Stimulated activated CD8-positive, alpha-beta memory T cell treated with anti-CD3 and anti-CD28 coated beads, Interleukin-12 subunit alpha, Interleukin-12 subunit beta, amount 100 ng/mL, for 4 hours (primary cell): ENCODE data around the gene TMEM126B.
"Not testable (repeated sequence)": the region's sequence is repeated elsewhere in the genome, so short reads cannot be mapped to it uniquely, and the experiment has no call there.

Experiments used
- DNase-seq: peaks from one replicate; pipeline ENCODE4 v3.0.0-alpha.2; 2020; ENCODE audit warnings: low read depth

TMEM126B gene

GRCh38 chr11:85627998-85628770 lies at the start of gene TMEM126B:
TSS of gene TMEM126B (plus strand) at chr11:85628593. CDS start at chr11:85628608, 15 bp downstream.
- peak; percentile 94 for DNase-seq

- DNase-seq: no peak
Observed at GRCh38 chr11:85582111-85582510, 46.3 kb upstream of the TMEM126B start.

DNA sequence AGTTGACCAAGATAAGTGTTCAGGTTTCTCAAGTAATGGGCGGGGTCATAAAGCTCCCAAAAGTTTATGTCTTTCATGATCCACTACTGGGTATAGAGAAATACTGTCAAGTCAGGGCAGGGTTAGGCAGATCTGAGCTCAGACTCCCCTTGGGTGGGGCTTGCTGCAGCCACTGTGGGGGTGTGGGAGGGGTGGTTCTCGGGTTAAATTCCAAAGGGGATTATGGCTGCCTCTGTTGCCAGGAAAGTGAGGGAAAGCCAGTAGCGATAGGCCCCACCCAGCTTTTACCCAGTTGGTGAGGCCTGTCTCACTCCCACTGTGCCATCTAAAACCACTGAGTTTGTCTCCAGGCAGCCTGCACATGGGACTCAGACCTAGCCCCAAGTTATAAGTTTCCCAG lies 39.0 kb upstream of the TMEM126B start:
- DNase-seq: no peak

- no peak for DNase-seq
Observed at GRCh38 chr11:85590848-85591483, 37.4 kb upstream of the TMEM126B start.

GRCh38 chr11:85595285-85595884 lies 33.0 kb upstream of the TMEM126B start:
- no peak for DNase-seq

DNA sequence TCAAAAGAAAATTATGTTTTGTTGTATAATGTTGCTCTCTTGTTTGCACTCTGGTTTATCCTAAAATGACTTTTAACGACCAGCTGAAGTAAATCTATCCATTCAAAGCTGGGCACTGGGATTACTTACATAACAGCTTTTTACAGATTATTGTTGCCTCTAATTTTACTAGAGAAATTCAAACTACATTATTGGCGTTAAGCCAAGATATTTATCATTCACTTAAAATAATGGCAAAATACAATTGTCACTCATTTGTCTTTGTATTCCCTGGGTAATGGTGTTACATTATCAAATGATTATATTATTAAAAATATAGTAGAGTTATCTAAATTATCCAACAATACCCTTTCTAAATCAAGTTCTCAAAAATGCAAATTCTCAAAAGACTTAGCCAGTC lies 31.5 kb upstream of the TMEM126B start:
- DNase-seq: no peak

DNA sequence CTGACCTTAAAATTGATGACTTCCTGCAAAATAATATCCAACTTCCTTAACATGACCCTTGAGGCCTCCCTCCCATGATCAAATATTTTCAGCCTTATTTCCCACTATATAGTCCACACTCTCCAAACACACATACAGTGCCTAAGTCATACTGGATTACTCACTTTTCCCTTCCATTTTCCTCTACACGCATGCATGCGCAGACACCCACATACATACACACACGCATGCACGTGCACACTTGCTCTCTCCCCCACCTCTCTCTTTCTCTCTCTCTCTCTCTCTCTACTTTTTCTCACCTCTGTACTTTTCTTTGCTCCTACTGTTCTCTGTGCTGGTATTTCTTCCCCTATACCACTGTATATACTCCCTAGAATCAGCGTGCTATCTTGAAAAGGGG lies 29.3 kb upstream of the TMEM126B start:
- DNase-seq: no peak

DNA sequence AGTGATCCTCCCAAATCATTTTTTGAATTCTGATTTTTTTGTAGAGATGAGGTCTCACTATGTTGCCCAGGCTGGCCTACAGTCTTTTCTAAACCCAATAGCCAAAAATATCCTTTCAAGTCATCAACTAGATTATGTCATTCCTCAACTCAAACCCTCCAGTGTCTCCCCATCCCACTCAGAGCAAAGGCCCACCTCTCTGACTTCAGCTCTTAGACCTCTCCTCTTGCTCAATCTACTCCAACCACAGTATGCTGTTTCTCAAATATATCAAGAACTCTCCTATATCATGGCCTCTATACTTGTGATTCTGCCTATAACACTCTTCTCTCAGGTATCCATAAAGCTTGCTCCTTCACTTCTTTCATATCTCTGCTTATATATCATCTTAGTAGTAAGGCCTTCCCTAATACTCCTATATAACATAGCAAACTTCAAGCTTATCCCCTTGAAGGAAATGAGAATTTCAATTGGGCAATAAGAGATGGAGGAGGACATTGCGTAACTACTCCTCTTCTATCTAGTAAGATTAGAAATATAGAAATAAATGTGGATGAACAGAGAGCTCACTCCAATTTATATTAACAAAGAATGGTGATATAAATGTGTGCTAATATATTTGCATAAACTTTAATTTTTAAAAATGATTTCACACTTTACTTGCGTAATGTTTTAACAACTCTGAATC lies 25.7 kb upstream of the TMEM126B start:
- no peak for DNase-seq

DNA sequence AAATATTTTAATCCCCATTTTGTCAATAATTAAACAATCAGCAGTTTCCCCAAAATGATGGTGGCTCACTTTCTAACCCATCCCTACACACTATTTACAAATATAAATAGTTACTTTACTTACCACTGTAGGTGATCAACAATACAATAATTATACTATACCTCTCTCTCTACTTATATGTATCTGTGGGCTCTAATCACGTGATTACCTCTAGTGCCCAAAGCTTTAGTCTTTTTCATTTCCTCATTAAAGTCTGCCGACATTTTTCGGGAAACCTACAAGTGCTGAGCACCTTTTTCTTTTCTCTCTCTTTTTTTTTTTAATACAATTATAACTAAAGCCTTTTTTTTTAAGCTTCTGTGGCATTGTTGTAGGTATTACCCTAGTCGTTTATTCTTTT lies 25.2 kb upstream of the TMEM126B start:
- DNase-seq: no peak

DNA sequence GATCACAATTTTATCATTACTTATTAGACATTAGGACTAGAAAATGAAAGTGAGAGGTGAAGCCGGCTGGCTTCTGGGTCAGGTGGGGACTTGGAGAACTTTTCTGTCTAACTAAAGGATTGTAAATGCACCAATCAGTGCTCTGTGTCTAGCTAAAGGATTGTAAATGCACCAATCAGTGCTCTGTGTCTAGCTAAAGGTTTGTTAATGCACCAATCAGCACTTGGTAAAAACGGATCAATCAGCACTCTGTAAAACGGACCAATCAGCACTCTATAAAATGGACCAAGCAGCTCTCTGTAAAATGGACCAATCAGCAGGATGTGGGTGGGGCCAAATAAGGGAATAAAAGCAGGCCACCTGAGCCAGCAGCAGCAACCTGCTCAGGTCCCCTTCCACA lies 22.2 kb upstream of the TMEM126B start:
- not testable (repeated sequence) for DNase-seq

DNA sequence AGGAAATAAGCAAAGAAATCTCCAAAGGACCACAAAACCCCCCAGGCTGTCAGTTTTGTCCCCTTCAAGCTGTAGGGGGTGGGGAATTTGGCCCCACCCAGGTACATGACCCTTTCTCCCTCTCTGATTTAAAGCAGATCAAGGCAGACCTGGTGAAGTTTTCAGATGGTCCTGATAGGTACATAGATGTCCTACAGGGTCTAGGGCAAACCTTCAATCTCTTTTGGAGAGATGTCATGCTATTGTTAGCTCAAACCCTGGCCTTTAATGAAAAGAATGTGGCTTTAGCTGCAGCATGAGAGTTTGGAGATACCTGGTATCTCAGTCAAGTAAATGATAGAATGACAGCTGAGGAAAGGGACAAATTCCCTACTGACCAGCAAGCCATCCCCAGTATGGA lies 19.8 kb upstream of the TMEM126B start:
- not testable (repeated sequence) for DNase-seq

DNA sequence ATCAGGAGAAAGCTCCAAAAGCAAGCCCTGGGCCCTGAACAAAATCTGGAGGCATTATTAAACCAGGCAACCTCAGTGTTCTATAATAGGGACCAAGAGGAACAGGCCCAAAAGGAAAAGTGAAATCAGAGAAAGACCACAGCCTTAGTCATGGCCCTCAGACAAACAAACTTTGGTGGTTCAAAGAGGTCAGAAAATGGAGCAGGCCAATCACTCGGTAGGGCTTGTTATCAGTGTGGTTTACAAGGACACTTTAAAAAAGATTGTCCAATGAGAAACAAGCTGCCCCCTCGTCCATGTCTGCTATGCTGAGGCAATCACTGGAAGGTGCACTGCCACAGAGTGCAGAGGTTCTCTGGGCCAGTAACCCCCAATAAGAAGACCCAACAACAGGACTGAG lies 19.1 kb upstream of the TMEM126B start:
- DNase-seq: not testable (repeated sequence)

GRCh38 chr11:85611643-85612042 lies 16.8 kb upstream of the TMEM126B start:
- DNase-seq: not testable (repeated sequence)

- DNase-seq: no peak
Observed at GRCh38 chr11:85619499-85619898, 8.9 kb upstream of the TMEM126B start.

- no peak for DNase-seq
Observed at GRCh38 chr11:85620256-85620655, 8.1 kb upstream of the TMEM126B start.

DNA sequence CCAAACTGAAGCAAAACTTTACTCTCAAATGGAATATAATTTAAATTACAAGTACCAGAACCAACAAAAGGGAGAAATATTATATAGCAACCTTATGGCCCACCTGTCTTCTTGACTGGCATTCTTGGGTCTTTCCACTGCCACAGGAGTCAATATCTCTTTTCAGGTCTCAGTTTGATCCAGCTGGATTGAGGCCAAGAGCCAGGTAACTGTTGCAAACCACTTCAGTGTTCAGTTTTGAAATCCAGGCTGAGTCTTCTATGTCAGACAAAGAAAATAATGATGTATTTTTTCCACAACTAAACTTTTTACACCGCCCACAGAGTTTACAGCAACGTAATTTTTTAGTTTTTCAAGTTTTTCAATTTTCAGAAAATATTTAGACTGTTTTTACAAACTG lies 1.9 kb upstream of the TMEM126B start:
- DNase-seq: no peak

DNA sequence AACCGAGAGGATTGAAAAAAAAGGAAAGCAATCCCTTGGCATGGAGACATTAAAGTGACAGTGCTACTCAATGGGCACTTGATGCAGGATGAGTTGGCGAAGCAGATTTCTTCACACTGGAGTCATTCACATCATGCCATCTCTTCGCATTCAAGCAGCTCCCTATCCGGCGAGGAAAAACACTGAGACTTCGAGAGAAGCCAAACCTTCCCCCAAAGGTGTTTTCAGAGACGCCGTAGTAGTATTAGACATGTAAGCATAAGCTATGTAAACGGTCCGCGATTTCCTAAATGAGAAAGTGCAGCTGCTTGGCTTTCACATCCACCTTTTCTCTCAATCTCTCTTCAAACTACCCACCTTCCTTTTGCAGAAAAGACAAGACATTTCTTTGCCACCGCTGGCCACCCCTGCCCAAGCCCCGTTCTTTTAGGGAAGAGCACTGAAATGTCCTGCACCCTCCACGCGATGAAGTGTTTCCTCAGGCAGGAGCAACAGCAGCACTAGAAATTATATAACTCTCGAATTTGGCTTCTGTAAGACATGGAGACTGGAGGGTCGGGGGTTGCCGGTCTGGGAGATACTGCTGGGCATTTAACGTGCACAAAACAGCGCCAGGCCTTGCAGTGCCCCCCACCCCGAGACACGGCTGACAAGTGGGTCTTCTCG lies 928 bp upstream of the TMEM126B start, which contains the start of gene DLG2:
DLG2 (minus strand) TSS at position 13 of the 666 bp plus-strand sequence.
- no peak for DNase-seq

- no peak for DNase-seq
Observed at GRCh38 chr11:85628771-85629341, 463 bp downstream of the TMEM126B start.

- no peak for DNase-seq
Observed at GRCh38 chr11:85634747-85635146, 6.4 kb downstream of the TMEM126B start.

DNA sequence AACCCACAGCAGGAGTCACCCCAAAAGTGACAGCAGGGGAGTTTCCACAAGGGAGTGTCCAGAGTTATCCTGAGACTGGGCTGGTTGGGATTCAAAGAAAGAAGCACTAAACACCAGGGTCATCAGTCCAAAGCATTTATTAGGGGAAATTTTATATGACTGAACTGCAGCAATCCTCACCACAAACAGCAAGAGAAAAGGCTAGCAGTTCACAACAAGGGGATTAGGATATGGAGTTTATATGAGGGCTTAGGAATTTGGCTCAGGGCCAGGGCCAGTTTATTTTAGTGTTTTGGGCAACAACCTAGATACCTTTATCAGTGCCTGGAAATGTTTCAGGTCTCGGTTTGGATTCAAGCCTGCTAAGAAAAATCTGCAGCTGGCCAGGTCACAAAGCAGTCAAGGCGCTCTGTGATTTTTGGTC lies 14.8 kb downstream of the TMEM126B start:
- no peak for DNase-seq

- DNase-seq: no peak
Observed at GRCh38 chr11:85647078-85647477, 18.7 kb downstream of the TMEM126B start.
